ENCODE measurements around the gene NAT8.

NAT8 gene

DNA sequence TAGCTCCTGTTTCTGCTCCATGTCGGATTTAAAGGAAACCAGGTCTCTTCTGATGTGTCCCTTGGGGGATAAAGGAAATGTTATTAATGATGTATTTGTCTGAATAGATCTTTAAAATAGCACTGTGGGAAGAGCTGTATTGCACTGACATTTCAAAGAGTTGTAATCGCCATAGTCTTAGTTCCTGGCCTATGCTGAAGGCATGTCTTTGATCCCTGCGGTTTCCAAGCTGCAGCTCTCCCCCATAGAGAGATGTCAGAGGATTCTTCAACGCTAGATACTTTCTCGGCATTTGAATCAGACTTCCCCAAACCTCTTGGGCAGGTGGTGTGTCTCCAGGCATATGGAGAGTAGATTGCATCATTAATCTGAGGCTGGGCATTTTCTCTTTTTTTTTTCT is 40.4 kb downstream of the NAT8 start:
- Histone ChIP-seq H3K4me2 (ENCODE audit: low read length) (no peak overlapping the region), H3K4me3 (ENCODE audit: low read length) (no peak overlapping the region), H3K4me1 (ENCODE audit: control insufficient read depth, insufficient read depth, low read length) (peaks cover 4% of the 10 kb centered on the region), H3K27me3 (ENCODE audit: control insufficient read depth, insufficient read depth, low read length) (no peaks in the 10 kb centered on the region), H3K9ac (ENCODE audit: low read depth, low read length) (no peak overlapping the region), H3K9me3 (replicated peaks; ENCODE audit: low read length) (no peaks in the 10 kb centered on the region), H3K36me3 (ENCODE audit: insufficient read depth, low read length) (no peaks in the 10 kb centered on the region)

DNA sequence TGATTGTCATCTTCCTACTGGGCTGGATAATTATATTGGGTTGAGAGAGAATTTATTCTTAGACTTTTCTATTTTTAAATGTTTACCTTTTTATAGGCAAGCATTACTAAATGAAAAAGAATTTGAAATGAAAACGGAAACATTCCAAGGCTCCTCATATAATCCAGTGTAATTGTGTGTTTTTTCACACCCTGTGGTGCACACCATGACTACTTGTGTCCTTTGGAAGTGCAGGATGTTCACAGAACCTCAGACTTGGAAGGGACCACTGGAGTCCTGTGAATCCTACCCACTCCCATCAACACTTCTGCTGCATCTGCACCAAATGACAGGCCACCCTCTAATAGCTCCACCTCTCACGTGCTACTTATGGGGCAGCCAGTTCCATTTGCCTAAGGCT is 48.0 kb downstream of the NAT8 start:
- H3K9ac ChIP-seq (ENCODE audit: low read depth, low read length), result no peak overlapping the region
- peaks cover 9% of the 10 kb centered on the region for H3K4me1 ChIP-seq (ENCODE audit: control insufficient read depth, insufficient read depth, low read length)
- no peaks in the 10 kb centered on the region for H3K36me3 ChIP-seq (ENCODE audit: insufficient read depth, low read length)
- H3K27me3 ChIP-seq (ENCODE audit: control insufficient read depth, insufficient read depth, low read length), result no peaks in the 10 kb centered on the region
- H3K4me3 ChIP-seq (ENCODE audit: low read length), result no peak overlapping the region
- peak overlapping the region; percentile 23 for H3K4me2 ChIP-seq (ENCODE audit: low read length)
- H3K9me3 ChIP-seq (replicated peaks; ENCODE audit: low read length), result no peaks in the 10 kb centered on the region

DNA sequence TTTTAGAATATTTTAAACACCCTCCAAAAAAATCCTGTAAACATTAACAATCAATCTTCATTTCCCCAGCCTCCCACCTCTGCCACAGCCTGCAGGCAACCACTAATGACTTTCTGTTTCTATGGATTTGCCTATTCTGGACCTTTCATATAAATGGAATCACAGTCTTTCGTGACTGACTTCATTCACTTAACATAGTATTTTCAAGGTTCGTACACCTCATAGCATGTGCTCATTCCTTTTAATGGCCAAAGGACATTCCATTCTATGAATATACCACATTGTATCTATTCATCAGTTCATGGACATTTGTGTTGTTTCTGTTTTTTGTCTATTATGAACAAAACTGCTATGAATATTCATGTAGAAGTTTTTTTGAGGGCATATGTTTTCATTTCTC is 48.5 kb downstream of the NAT8 start:
- no peaks in the 10 kb centered on the region for H3K9me3 ChIP-seq (replicated peaks; ENCODE audit: low read length)
- H3K4me3 ChIP-seq (ENCODE audit: low read length), result no peak overlapping the region
- H3K27me3 ChIP-seq (ENCODE audit: control insufficient read depth, insufficient read depth, low read length), result no peaks in the 10 kb centered on the region
- peaks cover 9% of the 10 kb centered on the region for H3K4me1 ChIP-seq (ENCODE audit: control insufficient read depth, insufficient read depth, low read length)
- no peak overlapping the region for H3K9ac ChIP-seq (ENCODE audit: low read depth, low read length)
- H3K36me3 ChIP-seq (ENCODE audit: insufficient read depth, low read length), result no peaks in the 10 kb centered on the region
- H3K4me2 ChIP-seq (ENCODE audit: low read length), result peak overlapping the region; percentile 23

All from skeletal muscle satellite cell (primary cell).